Keratinocyte (primary cell): ENCODE data around the gene PCGF1. TPM values are rescaled to one million over a fixed set of nuclear protein-coding genes. Genes with fewer than 3 reads are reported as not detected.
"Not testable (repeated sequence)": the region's sequence is repeated elsewhere in the genome, so short reads cannot be mapped to it uniquely, and the experiment has no call there.

ENCODE experiments used
- DNase-seq: peaks from one replicate; pipeline ENCODE4 v3.0.0-alpha.2; 2011; ENCODE audit warnings: low read depth, missing footprints, low spot score
- FAIRE-seq: peaks from 2 replicates; lab custom pipeline; 2011; peaks lifted over from hg19 to GRCh38; lab: Jason Lieb, UNC
- H2AFZ ChIP-seq: 2 replicates; pipeline ENCODE4 v1.6.0; 2012; ENCODE audit warnings: low read length, control low read depth, inconsistent platforms; ENCODE audit not compliant: control insufficient read depth
- H3K27ac ChIP-seq: 2 replicates; pipeline ENCODE4 v1.5.1; 2011; ENCODE audit warnings: low read length; ENCODE audit not compliant: control insufficient read depth, insufficient read depth
- H3K27me3 ChIP-seq: 3 replicates; pipeline ENCODE4 v1.6.0; 2011; ENCODE audit warnings: low read length; ENCODE audit not compliant: control insufficient read depth, insufficient read depth; ENCODE audit errors: extremely low read depth
- H3K36me3 ChIP-seq, 2 experiments: 2 replicates in 1 of 2; 3 replicates in 1 of 2; pipeline ENCODE4 v1.5.1; 2011; ENCODE audit warnings: low read length in 2 of 2, mild to moderate bottlenecking in 1 of 2; ENCODE audit not compliant: control insufficient read depth in 2 of 2, insufficient read depth in 2 of 2; ENCODE audit errors: extremely low read depth in 1 of 2
- H3K4me1 ChIP-seq: 3 replicates; pipeline ENCODE4 v1.5.1; 2011; ENCODE audit warnings: low read length; ENCODE audit not compliant: control insufficient read depth, insufficient read depth; ENCODE audit errors: extremely low read depth
- H3K4me2 ChIP-seq: 3 replicates; pipeline ENCODE4 v1.6.0; 2011; ENCODE audit warnings: low read depth, low read length; ENCODE audit not compliant: control insufficient read depth, insufficient read depth; ENCODE audit errors: extremely low read depth
- H3K4me3 ChIP-seq, 3 experiments: fragments of 200-600 bp in 1 of 3; sonication (generic) in 1 of 3; 2 replicates in 2 of 3; 3 replicates in 1 of 3; pipeline ENCODE4 v1.5.1; 2011 to 2016; ENCODE audit warnings: low read length in 3 of 3, mild to moderate bottlenecking in 3 of 3, control low read depth in 2 of 3, inconsistent platforms in 1 of 3, low read depth in 1 of 3, mixed read lengths in 1 of 3, mixed run types in 1 of 3, moderate library complexity in 1 of 3; ENCODE audit not compliant: control insufficient read depth in 2 of 3, insufficient read depth in 2 of 3; ENCODE audit errors: extremely low read depth in 1 of 3
- H3K79me2 ChIP-seq: 2 replicates; pipeline ENCODE4 v1.6.0; 2012; ENCODE audit warnings: low read length; ENCODE audit not compliant: control insufficient read depth, insufficient read depth
- H3K9ac ChIP-seq: 3 replicates; pipeline ENCODE4 v1.6.0; 2011; ENCODE audit warnings: low read length; ENCODE audit not compliant: control insufficient read depth, insufficient read depth; ENCODE audit errors: extremely low read depth
- H3K9me1 ChIP-seq: 3 replicates; pipeline ENCODE4 v1.6.0; 2011; ENCODE audit warnings: low read length; ENCODE audit not compliant: control insufficient read depth, insufficient read depth; ENCODE audit errors: extremely low read depth
- H3K9me3 ChIP-seq: 2 replicates; pipeline ENCODE4 v1.5.1; 2012; ENCODE audit warnings: low read depth, low read length; ENCODE audit not compliant: control insufficient read depth
- H4K20me1 ChIP-seq: 3 replicates; pipeline ENCODE4 v1.6.0; 2011; ENCODE audit warnings: low read length; ENCODE audit not compliant: control insufficient read depth, insufficient read depth; ENCODE audit errors: extremely low read depth
- EZH2 ChIP-seq: IDR thresholded peaks from one replicate; pipeline ENCODE4 v1.6.1; 2012; ENCODE audit warnings: inconsistent platforms, mild to moderate bottlenecking, low read length, moderate library complexity
- dilution Hi-C: fragments of 300-500 bp; cut with MboI; formaldehyde crosslinking; loops from one replicate; pipeline ENCODE4 v1.7.0; 2020; ENCODE audit warnings: low sequenced_read_pairs; ENCODE audit not compliant: extremely low pct_ligation_motif_present
- polyA plus RNA-seq, 5 experiments: library from polyadenylated mRNA; depleted of rRNA in 3 of 5; stranded (reverse) in 3 of 5; stranded (forward) in 1 of 5; unstranded in 1 of 5; fragments of >200 nt; gene quantifications; 1 replicate in 1 of 5; 2 replicates in 3 of 5; 3 replicates in 1 of 5; pipeline versions ENCODE4 v1.2.1 to v1.2.3, GENCODE V29; 2011 to 2012; ENCODE audit warnings: missing spikeins in 2 of 5, low read depth in 1 of 5, low replicate concordance in 1 of 5
- TF ChIP-seq, protein P1 (sequence below), 3 experiments: IDR thresholded peaks in 1 of 3; conservative IDR thresholded peaks in 1 of 3; optimal IDR thresholded peaks in 1 of 3; 2 replicates in 2 of 3; 3 replicates in 1 of 3; pipeline versions ENCODE3 to v1.5.1; 2011; ENCODE audit warnings: low read length in 3 of 3, mild to moderate bottlenecking in 3 of 3, moderate library complexity in 2 of 3, control low read depth in 1 of 3, inconsistent platforms in 1 of 3; ENCODE audit not compliant: insufficient read depth in 2 of 3; ENCODE audit errors: extremely low read depth in 1 of 3

The PCGF1 gene
- polyA plus RNA-seq, 1 donor (not counting 4 experiments of a cell fraction or from before 2014, with no cell fraction given): 29.1 TPM

DNA sequence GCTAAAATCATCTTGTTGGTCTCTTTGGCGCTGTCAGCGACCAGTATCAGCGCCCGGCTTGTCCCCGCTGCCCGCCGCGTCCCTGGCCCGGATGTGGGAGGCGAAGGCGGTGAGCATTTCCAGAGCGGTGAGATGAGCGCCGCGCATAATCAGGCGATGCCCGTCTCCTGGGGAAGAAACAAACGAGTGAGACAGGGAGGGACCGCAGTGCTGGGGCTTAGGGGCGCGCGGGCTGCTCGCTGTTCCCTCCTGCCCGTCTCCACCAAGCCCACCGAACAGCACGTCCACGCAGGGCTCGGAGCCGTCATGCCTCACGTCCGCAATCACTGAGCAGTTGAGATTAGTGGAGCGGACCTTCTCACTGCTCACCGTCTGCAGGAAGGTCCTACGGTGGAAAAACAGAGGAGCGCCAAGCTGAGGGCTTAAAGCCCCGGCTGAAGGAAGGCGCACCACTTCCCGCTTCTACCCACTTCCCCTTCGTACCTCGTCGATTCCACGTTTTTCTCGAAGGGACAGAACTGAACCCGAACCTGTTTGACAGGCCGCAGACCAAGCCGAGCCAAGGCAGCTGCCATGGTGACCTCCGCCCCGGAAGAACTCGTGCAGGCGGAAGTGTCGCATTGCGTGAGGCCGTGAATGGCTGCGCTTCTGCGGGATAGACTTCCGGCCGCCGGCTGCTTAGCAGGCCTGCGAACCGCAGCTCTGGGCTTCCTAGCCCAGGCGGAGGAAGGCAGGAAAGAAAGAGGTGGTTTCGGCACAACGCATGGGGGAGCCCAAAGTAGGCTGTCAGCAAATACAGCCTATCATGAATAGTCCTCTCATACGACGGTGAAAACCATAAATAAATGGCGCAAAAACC lies 35.2 kb downstream of the PCGF1 start, which contains the start of gene MRPL53:
Gene MRPL53 (minus strand): TSS at position 595 of the 859 bp plus-strand sequence. CDS start 20 bp downstream, at position 575.
- dilution Hi-C loops: no loop called here

DNA sequence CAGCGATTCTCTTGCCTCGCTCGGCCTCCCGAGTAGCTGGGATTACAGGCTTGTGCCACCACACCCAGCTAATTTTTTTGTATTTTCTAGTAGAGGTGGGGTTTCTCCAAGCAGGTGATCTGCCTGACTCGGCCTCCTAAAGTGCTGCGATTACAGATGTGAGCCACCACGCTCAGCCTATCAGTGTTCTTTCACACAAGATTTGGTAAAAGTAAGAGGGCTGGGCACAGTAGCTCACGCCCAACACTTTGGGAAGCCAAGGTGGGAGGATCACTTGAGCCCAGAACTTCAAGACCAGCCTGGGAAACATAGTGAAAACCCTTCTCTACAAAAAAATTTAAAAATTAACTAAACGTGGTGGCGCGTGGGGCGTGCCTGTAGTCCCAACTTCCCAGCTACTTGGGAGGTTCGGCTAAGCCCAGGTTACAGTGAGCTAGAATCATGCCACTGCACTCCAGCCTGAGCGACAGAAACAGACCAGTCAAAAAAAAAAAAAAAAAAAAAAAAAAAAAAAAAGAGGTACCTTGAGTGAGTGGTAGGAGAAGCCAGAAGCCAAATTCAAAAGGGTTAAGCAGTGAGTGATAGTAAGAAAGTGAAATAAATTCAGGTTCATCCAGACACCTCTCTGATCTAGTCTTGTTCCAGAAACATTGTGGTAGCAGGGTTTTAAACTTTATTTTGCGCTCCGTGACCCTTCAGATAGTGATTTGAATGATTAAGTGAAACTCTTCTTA lies 36.0 kb downstream of the PCGF1 start:
- H3K27me3 ChIP-seq: no peaks in the 10 kb centered on the region
- H2AFZ ChIP-seq: peak overlapping the region; percentile 95
- TF ChIP-seq, protein P1, sequence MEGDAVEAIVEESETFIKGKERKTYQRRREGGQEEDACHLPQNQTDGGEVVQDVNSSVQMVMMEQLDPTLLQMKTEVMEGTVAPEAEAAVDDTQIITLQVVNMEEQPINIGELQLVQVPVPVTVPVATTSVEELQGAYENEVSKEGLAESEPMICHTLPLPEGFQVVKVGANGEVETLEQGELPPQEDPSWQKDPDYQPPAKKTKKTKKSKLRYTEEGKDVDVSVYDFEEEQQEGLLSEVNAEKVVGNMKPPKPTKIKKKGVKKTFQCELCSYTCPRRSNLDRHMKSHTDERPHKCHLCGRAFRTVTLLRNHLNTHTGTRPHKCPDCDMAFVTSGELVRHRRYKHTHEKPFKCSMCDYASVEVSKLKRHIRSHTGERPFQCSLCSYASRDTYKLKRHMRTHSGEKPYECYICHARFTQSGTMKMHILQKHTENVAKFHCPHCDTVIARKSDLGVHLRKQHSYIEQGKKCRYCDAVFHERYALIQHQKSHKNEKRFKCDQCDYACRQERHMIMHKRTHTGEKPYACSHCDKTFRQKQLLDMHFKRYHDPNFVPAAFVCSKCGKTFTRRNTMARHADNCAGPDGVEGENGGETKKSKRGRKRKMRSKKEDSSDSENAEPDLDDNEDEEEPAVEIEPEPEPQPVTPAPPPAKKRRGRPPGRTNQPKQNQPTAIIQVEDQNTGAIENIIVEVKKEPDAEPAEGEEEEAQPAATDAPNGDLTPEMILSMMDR (optimal IDR thresholded peaks at IDR 0.05 in 1 of 3, IDR thresholded peaks at IDR 0.05 in 1 of 3, conservative IDR thresholded peaks at IDR 0.05 in 1 of 3; ENCODE audit: extremely low read depth in 1 of 3, insufficient read depth in 2 of 3, low read length in 3 of 3): no peak
- TF ChIP-seq EZH2: no peak
- FAIRE-seq (no peak), DNase-seq (no peak)
- H3K9me3 ChIP-seq: no peaks in the 10 kb centered on the region
- H3K4me2 ChIP-seq: peak overlapping the region; percentile 97
- no peaks in the 10 kb centered on the region for H4K20me1 ChIP-seq
- H3K9ac ChIP-seq: peak overlapping the region; percentile 93
- H3K9me1 ChIP-seq: no peaks in the 10 kb centered on the region
- peaks cover 9% of the 10 kb centered on the region for H3K4me1 ChIP-seq
- no peaks in the 10 kb centered on the region for H3K79me2 ChIP-seq
- dilution Hi-C loops: no loop called here
- H3K4me3 ChIP-seq: peak overlapping the region; percentile 67 to 99 (median 75)
- H3K36me3 ChIP-seq: peaks cover 11 to 12% of the 10 kb centered on the region in 2 experiments
- peak overlapping the region; percentile 89 for H3K27ac ChIP-seq

More for the DNA sequence above, 35.2 kb downstream of the PCGF1 start, which contains the start of gene MRPL53:
- Histone ChIP-seq H3K9me1 (no peaks in the 10 kb centered on the region), H3K4me3 (peak within 1 kb of the TSS; percentile 67 to 99 (median 75)), H3K4me2 (peak within 1 kb of the TSS; percentile 97), H4K20me1 (no peaks in the 10 kb centered on the region), H3K27me3 (no peaks in the 10 kb centered on the region), H3K9ac (peak within 1 kb of the TSS; percentile 93), H3K36me3 (peaks cover 11 to 12% of the 10 kb centered on the region in 2 experiments), H3K79me2 (no peaks in the 10 kb centered on the region), H3K9me3 (no peaks in the 10 kb centered on the region), H3K4me1 (peaks cover 9% of the 10 kb centered on the region), H3K27ac (peak within 1 kb of the TSS; percentile 89), H2AFZ (peak within 1 kb of the TSS; percentile 95)
- no peak for DNase-seq
- FAIRE-seq: no peak
- TF ChIP-seq, protein P1 (optimal IDR thresholded peaks at IDR 0.05 in 1 of 3, IDR thresholded peaks at IDR 0.05 in 1 of 3, conservative IDR thresholded peaks at IDR 0.05 in 1 of 3; ENCODE audit: extremely low read depth in 1 of 3, insufficient read depth in 2 of 3, low read length in 3 of 3): no peak
- no peak for TF ChIP-seq EZH2

DNA sequence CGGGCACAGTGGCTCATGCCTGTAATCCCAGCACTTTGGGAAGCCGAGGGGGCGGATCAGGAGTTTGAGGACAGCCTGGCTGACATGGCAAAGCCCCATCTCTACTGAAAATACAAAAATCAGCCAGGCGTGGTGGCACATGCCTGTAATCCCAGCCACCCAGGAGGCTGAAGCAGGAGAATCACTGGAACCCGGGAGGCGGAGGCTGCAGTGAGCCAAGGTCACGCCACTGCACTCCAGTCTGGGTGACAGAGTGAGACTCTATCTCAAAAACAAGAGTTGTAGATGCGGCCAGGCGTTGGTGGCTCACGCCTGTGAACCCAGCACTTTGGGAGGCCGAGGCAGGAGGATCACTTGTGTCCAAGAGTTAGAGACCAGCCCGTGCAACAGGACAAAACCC lies 36.8 kb downstream of the PCGF1 start:
- H2AFZ ChIP-seq, H3K9me3 ChIP-seq, H3K27ac ChIP-seq, H3K4me1 ChIP-seq, FAIRE-seq, H3K4me3 ChIP-seq, H3K79me2 ChIP-seq, dilution Hi-C loops, H4K20me1 ChIP-seq, H3K27me3 ChIP-seq, H3K9me1 ChIP-seq, DNase-seq, H3K9ac ChIP-seq, H3K4me2 ChIP-seq: not testable (repeated sequence)
- peaks cover 11 to 12% of the 10 kb centered on the region in 2 experiments for H3K36me3 ChIP-seq
